ENCODE data around the gene FNIP1.
"Not testable (repeated sequence)": the region's sequence is repeated elsewhere in the genome, so short reads cannot be mapped to it uniquely, and the experiment has no call there.

FNIP1 gene

DNA sequence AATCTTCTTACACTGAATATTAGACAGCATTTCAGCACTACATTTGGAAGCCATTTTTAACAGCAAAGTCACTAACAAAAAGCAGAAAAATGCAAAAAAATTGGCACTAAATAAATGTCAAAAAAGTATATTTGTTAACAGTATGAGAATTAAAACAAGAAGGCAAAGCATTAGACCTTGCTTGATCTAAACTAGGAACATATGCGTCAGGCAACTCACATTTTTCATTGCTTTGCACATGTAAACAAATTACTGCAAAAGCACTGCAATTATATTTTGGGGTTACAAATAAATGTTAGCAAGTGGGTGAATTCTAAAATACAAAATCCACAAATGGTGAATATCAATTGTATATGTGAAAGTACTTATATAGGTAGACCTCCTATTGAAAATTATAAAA lies 112.8 kb downstream of the FNIP1 start:
- no peak for DNase-seq

DNA sequence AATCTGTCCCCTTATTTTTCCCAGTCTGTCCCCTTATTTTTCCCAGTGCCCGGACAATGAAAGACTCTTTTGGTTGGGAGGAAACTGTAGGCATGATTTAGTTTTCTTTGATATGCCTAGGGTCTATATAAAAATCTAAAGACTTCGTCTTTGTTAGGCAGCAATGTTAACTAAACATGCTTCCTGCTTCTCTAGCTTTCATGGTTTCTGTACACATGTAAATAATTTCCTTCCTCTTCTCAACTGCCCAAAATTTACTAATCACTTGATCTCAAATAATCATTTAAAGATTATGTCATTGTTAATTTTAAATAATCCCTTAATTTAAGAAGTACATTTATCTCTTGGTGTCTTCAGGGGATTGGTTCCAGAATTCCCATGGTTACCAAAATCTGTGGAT lies 114.0 kb downstream of the FNIP1 start:
- no peak for DNase-seq

DNA sequence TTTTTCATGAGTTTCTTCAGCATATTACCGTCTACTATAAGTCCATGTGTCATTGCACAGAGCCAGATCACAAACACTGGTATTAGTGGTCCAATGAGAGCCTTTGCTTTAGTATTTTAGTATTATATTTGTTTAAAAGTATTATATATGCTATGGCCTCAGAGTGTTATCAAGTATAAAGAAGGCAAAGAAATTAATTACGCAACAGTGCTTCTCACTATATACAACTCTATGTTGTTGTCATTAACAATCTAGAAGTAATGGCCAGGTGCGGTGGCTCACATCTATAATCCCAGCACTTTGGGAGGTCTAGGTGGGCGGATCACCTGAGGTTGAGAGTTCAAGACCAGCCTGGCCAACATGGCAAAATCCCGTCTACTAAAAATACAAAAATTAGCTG lies 114.6 kb downstream of the FNIP1 start:
- DNase-seq = no peak

DNA sequence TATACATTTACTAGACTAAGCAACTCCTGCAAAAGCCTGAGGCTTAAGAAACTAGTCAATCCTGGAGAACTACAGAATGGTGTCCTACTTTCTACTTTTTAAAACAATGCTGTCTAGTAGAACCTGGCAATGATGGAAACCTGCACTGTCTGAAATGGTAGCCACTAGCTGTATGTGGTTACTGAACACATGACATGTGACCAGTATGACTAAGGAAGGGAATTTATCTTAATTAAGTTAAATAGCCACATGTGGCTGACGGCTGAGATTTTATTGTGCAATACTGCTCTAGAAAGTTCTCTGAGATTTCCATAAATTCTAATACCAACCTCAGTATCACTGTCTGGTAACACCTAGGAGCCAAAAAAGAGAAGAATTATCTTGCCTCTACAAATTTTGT lies 116.9 kb downstream of the FNIP1 start:
- DNase-seq = no peak

DNA sequence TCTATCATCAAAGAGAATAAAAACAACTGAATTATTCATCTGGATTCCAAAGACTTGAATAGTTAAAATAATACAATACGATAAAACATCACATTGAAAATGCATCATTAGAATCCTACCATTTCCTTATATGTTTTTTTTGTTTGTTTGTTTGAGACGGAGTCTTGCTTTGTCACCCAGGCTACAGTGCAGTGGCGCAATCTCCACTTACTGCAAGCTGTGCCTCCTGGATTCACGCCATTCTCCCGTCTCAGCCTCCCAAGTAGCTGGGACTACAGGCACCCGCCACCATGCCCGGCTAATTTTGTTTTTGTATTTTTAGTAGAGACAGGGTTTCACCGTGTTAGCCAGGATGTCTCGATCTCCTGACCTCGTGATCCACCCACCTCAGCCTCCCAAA lies 118.5 kb downstream of the FNIP1 start:
- not testable (repeated sequence) for DNase-seq

DNA sequence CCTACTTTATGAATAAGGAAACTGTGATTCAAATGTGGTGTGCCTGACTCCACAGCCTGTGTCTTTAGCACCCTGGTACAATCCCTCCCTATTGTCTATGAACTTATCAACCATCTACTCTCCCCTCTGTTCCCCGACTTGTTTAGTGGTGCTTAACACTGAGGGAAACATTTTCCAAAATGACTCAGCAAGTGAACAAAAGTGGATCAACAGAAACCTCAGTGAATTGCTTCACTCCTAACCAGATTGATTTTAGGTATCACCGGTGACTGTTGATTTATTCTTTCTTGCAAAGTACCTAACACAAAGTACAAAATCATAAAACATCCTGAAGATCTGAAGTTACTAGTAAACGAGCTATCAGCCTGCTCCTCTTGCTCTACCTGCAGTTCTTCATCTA lies 119.7 kb downstream of the FNIP1 start:
- DNase-seq = no peak

DNA sequence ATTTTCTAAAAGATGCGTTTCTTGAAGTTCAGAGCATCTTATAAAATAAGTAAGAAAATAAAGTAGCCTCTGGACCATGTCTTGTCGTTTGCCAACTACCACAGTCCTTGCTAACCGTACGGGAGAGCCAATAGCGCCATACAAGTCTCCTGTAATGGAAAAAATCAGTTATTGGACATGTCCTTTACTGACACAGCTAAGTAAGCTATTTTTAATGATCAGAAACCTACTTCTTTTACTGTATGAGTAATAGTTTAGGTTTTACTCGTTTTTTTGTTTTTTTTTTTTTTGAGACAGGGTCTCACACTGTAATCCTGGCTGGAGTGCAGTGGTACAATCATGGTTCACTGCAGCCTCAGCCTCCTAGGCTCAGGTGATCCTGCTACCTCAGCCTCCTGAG lies 124.0 kb downstream of the FNIP1 start:
- DNase-seq = no peak

DNA sequence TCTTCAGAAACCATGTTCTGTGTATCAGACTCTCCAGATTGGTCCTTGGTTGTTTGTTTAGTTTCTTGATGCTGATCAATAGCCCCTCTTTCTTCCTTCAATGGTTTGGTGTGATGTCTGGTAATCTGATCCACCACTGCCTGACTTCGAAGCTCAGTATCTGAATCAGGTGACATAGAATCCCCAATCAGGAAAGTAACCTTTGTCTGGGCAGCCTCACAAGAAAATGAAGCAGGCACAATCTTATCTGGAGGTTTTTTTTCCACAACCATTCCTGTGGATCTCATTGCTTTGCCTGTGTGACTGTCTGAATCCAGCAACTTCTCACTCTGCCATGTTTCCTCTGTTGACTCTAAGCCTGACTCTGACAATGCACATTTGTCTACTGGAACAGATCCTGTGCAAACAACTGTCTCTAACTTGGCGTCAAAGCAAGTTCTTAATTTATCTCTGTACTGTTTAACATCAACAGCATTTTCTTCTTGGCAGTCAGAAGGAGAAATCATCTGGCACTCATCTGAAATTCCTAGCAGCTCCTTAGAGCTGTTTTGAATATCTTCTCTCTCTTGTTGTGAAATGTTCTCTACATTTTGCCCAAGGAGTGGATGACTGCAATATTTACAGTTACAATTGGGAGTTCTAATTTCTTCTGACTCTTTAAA lies 124.7 kb downstream of the FNIP1 start:
- DNase-seq = no peak

DNA sequence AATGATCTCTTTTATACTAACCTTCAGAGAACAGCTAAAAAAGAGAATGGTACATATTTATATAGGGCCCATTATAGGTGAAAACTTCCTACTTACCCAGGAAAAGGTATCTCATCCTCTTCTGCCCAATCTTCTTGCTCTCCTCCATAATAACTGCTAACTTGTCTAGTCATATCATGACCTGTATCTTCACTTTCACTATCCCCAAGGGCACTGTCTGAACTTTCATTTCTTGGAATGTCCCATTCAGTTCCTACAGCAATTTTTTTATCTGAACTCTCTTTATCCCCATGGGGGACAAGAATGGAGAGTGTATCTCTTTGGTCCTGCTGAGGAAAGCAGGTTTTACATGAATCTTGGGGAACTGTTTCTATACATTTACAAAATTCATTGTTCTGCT lies 125.4 kb downstream of the FNIP1 start:
- DNase-seq = no peak

DNA sequence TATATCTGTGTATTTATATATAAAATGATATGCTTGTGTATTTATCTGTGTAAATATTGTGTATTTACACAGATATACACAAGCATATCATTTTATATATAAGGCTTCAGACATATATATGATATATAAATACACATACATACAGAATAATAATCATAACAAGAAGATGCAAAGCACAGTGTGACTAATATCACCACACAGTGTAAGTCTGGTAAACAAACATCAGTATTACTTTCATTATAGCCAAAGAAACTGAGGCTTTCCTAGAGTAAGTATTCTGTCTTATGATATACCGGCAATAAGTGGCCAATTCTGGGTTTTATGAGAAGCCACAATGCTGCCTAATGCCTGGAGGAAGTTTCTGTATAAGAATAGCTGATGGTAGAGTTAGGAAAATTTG lies 131.9 kb downstream of the FNIP1 start:
- DNase-seq = no peak

DNA sequence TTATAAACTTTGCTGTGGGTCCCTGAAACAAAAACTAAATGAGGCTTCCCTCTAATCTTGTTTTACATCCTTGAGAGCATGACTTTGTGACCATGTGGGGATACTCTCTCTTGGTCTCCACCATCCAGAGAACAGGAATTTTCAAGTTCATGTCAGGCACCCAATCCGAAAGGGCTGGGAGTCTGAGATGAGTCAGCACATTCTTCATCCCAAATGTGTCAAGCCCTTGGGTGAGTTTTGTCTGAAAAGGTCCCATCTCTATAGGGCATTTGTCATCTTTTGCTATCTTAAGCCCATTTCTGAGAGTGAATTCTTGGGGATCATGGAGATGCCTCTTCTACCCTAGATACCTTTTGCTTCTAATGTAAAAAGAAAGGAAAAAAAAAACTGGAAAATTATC lies 134.9 kb downstream of the FNIP1 start:
- no peak for DNase-seq

DNA sequence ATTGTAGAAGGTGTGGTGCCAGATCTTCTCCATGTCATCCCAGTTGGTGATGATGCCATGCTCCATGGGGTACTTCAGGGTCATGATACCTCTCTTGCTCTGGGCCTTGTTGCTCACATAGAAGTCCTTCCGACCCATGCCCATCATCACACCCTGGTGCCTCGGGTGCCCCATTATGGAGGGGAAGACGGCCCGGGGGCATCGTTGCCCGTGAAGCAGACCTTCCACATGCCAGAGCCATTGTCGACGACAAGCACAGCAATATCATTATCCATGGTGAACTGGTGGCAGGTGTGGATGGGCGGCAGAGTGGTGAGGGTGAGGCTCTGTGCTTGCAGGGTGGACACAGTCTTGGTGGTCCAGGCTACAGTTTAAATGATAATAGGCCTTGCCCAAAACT lies 137.0 kb downstream of the FNIP1 start:
- no peak for DNase-seq

DNA sequence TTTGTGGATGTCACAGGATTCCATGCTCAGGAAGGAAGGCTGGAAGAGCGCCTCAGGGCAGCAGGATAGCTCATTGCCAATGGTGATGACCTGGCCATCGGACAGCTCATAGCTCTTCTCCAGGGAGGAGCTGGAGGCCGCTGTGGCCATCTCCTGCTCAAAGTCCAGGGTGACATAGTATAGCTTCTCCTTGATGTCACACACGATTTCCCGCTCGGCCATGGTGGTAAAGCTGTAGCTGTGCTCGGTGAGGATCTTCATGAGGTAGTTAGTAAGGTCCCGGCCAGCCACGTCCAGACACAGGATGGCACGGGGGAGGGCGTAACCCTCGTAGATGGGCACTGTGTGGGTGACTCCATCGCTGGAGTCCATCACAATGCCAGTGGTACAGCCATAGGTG lies 137.5 kb downstream of the FNIP1 start:
- DNase-seq = no peak

DNA sequence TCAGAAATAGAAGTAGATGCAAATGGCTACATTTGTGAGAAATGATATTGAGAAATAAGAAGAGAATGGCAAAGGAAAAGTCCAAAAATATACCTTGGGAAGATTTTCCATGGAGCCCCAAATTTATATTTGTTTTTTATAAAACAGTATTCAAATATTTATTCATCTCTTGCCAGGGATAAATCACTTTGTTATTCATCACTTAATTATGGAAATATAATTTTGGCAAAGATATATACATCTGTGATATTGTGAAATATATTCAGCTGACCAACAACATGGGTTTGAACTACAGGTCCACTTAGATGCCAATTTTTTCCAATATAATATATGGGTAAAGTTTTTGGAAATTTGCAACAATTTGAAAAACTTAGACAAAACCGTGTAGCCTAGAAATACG lies 142.0 kb downstream of the FNIP1 start:
- no peak for DNase-seq

DNA sequence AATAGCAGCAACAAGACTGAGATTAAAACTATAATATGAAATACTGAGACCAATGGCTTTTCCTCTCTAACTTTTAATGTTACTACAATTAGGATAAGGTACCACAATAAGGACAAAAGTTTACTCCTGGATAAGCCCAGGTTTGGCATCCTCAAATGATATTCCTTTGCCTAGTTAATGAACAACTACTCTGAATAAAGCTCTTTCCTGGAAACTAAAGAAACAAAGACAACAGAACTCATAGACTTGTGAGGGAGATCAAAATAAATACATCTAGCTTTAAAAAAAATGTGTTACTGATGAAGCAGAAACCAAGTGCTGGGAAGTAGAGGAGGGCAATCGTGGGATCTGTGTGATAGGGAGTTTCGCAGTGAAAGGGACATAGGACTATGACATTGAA lies 142.5 kb downstream of the FNIP1 start:
- no peak for DNase-seq

DNA sequence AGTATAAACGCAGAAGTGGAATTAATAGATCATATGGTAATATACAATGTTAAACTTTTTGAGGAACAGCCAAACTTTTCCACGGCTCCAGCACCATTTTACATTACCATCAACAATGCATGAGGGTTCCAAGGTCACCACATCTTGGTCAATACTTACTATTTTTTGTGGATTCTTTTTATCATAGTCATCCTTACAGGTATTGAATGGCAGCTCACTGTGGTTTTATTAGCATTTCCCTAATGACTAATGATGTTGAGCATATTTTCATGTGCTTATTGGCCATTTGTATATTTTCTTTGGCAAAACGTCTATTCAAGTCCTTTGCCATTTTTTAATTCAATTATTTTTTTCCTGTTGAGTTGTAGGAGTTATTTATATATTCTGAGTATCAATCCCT lies 147.7 kb downstream of the FNIP1 start:
- DNase-seq = no peak

DNA sequence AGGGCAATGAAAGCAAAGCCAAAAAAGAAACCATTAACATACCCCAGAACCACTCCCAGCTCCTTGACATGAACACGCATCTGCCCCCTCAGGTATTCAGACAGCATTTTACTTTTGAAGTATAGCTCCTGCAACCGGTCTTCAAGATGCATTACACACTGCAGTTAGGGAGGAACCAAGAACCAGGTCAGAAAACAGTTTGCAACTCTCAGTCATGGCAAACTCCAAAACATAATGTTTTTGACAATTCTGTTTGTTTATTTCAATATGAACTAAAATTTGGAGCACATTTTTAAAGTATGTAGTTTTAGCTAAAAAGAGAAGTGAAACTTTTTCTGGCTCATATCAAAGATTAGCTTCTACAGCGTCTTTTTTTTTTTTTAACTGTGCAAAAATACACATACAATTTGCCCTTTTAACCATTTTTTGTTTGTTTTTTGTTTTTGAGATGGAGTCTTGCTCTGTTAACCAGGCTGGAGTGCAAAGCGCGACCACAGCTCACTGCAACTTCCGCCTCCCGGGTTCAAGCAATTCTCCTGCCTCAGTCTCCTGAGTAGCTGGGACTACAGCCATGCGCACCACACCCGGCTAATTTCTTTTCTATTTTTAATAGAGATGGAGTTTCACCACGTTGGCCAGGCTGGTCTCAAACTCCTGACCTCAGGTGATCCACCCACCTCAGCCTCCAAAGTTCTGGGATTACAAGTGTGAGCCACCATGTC lies 149.6 kb downstream of the FNIP1 start:
- no peak for DNase-seq

DNA sequence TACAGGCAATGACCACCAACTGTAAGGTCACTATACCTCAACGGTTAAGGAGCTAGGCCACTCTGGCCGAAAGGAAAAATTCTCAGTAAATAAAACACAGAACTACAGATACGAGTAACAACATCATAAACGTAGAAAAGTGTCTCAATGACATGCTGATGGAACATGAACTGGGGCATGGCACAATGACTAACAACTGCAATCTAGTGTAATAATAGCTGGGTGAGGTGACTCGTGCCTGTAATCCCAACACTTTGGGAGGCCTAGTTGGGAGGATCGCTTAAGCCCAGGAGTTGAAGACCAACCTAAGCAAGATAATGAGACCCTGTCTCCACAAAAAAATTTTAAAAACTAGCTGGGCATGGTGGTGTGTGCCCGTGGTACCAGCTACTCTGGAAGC lies 152.0 kb downstream of the FNIP1 start:
- DNase-seq = no peak

DNA sequence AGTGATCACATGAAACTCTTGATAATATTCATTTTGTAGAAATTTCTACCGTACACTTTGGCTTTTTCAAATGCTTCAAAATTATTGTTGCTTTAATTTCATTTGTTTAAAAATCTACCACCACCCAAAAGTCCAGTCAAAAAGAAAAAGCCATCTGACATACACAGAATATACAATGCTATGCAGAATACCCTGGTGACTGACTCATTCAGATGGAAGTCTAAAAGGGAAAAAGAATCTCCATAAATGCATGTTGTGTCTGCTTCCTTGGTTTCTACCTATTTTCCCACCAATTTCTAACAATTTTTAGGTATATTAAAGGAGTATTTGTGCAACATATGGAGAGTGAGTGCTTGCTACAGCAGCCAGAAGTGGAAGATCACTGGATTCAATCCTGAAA lies 152.4 kb downstream of the FNIP1 start:
- DNase-seq = no peak

DNA sequence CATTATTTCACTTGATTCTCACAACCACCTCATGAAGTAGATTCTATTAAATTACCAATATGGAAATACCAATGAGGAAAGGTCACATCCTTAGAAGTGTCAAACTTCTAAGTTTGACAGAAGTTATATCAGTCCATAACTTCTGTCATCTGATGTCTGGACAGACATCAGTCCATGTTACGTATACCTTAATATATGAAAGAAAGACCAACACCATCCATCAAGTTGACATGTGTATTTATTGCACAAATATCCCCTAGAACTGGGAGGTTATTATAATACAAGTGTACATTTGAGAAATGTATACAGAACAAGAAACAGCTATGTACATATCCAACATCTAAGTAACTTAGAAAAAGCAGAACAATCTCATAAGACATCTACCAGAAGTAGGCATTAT lies 155.3 kb downstream of the FNIP1 start:
- DNase-seq = no peak

DNA sequence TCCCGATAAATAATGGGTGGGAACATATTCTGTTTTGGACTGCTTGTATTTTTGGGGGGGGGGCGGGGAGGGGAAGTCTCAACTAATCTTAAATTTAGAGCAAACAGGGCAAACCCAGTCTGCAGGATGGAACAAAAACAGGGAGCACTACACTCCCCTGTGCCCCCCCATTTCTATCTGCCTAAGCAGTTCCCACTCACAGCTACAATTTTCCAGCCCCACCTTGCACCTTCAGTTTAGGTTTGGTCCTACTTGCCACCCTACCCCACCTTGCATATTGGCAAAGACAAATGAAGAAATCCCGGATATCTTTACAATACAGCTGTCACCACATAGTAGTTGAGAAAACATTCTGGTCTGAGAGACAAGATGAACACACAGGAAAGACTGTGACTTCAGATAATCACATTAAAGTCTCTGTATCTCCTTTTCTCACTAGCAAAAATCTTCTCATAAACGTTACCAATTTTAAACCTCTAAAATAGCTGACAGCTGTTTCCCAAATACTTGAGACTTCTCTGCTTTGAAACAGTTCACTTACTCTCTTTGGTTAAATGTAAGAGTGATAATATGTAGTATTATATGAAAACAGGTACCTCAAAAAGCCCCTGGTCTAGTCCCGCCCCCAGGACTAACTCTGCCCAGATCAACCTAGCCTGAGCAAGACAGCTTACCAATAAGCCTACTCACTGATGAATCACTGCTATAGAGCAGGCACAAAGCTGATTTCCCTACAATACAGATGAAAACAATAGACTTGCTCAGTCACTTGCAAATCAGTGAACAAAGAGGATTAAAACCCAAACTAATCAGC lies 156.6 kb downstream of the FNIP1 start:
- no peak for DNase-seq

DNA sequence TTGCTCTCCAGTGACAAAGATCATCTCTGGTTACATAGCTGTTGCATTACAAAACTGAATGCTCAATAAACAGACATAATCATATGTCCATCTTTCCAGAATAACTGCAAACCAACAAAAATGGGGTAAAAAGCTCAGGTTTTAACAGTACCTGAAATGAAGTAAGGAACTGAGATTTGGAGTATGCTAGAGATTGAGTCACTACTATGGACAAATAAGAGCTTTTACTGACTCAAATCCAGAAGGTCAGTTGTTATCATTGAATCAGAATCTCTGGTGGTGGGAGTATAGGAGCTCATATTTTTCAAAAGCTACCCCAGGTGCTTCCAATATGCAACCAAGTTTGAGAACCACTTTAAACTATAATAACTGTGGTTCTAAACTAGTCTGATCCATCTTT lies 157.7 kb downstream of the FNIP1 start:
- no peak for DNase-seq

DNA sequence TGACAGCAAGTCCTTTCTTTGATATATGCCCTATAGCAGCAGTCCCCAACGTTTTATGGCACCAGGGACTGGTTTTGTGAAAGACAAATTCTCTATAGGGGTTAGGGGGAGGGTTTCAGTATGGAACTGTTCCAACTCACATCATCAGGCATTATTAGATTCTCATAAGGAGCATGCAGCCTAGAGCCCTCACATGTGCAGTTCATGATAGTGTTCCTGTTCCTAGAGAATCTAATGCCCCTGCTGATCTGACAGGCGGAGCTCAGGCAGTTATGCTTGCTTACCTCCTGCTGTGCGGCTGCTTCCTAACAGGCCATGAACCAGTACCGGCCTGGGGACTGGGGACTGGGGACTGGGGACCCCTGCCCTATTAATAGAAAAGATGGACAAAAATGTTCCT lies 159.1 kb downstream of the FNIP1 start:
- no peak for DNase-seq
